ENCODE data around the gene MTPN. TPM values are rescaled to one million over a fixed set of nuclear protein-coding genes. Genes with fewer than 3 reads are reported as not detected.

MTPN gene
- total and polyA plus RNA-seq, 9 donors, result 54.0 to 115 (median 83.8) TPM

DNA sequence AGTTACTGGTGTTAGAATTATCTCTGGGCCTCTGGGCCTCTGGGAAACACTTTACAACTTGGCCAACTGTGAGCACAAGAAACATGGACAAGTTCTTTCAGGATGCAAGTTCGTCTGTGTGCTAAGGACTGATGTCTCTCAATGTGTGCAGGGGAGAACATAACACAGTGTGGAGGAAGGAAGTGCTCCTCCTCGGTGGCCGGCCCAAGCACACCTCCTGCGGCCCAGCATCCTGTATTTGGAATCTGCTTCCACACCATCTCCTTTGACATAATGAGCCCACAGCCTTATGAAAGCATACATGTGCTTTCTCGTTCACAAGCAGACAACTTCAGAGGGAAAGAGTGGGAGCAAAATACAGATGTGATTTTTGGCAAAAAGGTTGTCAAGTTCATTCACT lies 59.0 kb downstream of the MTPN start:
- intact Hi-C loops (cut with DNase I), result no loop called here
- no peaks in the 10 kb centered on the region for H3K36me3 ChIP-seq
- peak overlapping the region in 1 of 2 donors; percentile 12 for H3K27ac ChIP-seq
- TF ChIP-seq EP300 (IDR thresholded peaks at IDR 0.05) (no peak), POLR2A (IDR thresholded peaks at IDR 0.05) (no peak)
- TF ChIP-seq, protein P1, sequence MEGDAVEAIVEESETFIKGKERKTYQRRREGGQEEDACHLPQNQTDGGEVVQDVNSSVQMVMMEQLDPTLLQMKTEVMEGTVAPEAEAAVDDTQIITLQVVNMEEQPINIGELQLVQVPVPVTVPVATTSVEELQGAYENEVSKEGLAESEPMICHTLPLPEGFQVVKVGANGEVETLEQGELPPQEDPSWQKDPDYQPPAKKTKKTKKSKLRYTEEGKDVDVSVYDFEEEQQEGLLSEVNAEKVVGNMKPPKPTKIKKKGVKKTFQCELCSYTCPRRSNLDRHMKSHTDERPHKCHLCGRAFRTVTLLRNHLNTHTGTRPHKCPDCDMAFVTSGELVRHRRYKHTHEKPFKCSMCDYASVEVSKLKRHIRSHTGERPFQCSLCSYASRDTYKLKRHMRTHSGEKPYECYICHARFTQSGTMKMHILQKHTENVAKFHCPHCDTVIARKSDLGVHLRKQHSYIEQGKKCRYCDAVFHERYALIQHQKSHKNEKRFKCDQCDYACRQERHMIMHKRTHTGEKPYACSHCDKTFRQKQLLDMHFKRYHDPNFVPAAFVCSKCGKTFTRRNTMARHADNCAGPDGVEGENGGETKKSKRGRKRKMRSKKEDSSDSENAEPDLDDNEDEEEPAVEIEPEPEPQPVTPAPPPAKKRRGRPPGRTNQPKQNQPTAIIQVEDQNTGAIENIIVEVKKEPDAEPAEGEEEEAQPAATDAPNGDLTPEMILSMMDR (IDR thresholded peaks at IDR 0.05), result no peak
- 3 to 19% (median 9%) methylated on average over 5 of the region's 5 CpGs for WGBS, 3 donors
- H3K4me1 ChIP-seq (ENCODE audit: insufficient read depth), result peaks cover 2% of the 10 kb centered on the region
- no peaks in the 10 kb centered on the region for H3K9me3 ChIP-seq
- no peaks in the 10 kb centered on the region for H3K27me3 ChIP-seq
- peak in 1 of 5 donors; percentile 18 for DNase-seq
- no peak overlapping the region for H3K4me3 ChIP-seq

DNA sequence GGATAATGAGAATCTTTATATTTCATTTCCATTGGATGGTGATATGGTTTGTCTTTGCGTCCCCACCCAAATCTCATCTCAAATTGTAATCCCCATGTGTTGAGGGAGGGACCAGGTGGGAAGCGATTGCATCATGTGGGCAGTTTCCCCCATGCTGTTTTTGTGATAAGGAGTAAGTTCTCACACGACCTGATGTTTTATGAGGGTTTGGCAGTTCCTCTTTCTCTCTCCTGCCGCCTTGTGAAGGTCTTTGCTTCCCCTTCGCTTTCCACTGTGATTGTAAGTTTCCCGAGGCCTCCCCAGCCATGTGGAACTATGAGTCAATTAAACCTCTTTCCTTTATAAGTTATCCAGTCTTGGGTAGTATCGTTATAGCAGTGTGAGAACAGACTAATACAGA lies 59.4 kb downstream of the MTPN start:
- no peaks in the 10 kb centered on the region for H3K9me3 ChIP-seq
- no peaks in the 10 kb centered on the region for H3K36me3 ChIP-seq
- H3K4me1 ChIP-seq (ENCODE audit: insufficient read depth), result peaks cover 2% of the 10 kb centered on the region
- no peak overlapping the region for H3K4me3 ChIP-seq
- intact Hi-C loops (cut with DNase I), result no loop called here
- no peak for TF ChIP-seq POLR2A (IDR thresholded peaks at IDR 0.05)
- TF ChIP-seq, protein P1 (IDR thresholded peaks at IDR 0.05), result no peak
- TF ChIP-seq EP300 (IDR thresholded peaks at IDR 0.05), result no peak
- H3K27me3 ChIP-seq, result no peaks in the 10 kb centered on the region
- no peak overlapping the region for H3K27ac ChIP-seq
- WGBS, 3 donors, result 73 to 81% (median 77%) methylated on average over 7 of the region's 7 CpGs
- no peak for DNase-seq

GRCh38 chr7:135914346-135914745 lies 62.8 kb downstream of the MTPN start:
- H3K27me3 ChIP-seq, result no peaks in the 10 kb centered on the region
- no peaks in the 10 kb centered on the region for H3K9me3 ChIP-seq
- H3K4me1 ChIP-seq (ENCODE audit: insufficient read depth), result peaks cover 4% of the 10 kb centered on the region
- H3K36me3 ChIP-seq, result no peaks in the 10 kb centered on the region
- no peak overlapping the region for H3K4me3 ChIP-seq
- H3K27ac ChIP-seq, result no peak overlapping the region
- TF ChIP-seq POLR2A (IDR thresholded peaks at IDR 0.05) (no peak), EP300 (IDR thresholded peaks at IDR 0.05) (no peak)
- TF ChIP-seq, protein P1 (IDR thresholded peaks at IDR 0.05), result no peak
- no peak for DNase-seq
- intact Hi-C loops (cut with DNase I), result no loop called here

DNA sequence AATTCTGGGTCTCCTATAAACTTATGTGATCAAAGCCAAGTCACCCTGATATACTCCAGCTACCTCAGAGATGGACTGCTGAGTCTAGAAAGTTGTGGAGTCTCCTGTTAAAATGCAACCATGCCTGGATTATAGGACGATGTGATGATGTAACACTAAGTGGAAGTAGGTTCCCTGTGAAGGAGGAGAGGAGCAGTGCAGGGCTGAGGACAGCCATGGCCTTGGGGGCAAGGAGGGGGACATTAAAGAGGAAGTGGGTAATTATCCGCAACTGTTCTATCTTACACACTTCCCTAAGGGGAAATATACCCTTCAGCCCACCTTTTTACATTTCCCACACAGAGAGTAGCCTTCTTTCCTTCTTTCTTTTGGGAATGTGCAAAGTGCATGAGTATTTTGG lies 63.8 kb downstream of the MTPN start:
- Histone ChIP-seq H3K9me3 (no peaks in the 10 kb centered on the region), H3K4me3 (no peak overlapping the region), H3K27ac (no peak overlapping the region), H3K4me1 (ENCODE audit: insufficient read depth) (peaks cover 4% of the 10 kb centered on the region), H3K36me3 (no peaks in the 10 kb centered on the region), H3K27me3 (no peaks in the 10 kb centered on the region)
- intact Hi-C loops (cut with DNase I), result loop anchor here in 1 of 4 donors (2.0 kb wide), 1 partner anchor 19 kb away; no protein-coding TSS in a partner anchor
- no peak for DNase-seq
- 89 to 97% (median 91%) methylated on average over 2 of the region's 2 CpGs for WGBS, 3 donors
- TF ChIP-seq, protein P1 (IDR thresholded peaks at IDR 0.05), result no peak
- TF ChIP-seq EP300 (IDR thresholded peaks at IDR 0.05) (no peak), POLR2A (IDR thresholded peaks at IDR 0.05) (no peak)

Measured in ovary (tissue), 9 donors.